HepG2 (cell line): ENCODE measurements around the gene SUCLA2. TPM values are rescaled to one million over a fixed set of nuclear protein-coding genes. Genes with fewer than 3 reads are reported as not detected.
A peak's percentile ranks its signal among the peaks of the same experiment; 100 is the strongest.

Experiments used
- ATAC-seq: fragments of 200-7000 bp; cut with Tn5 transposase; 3 replicates; pipeline ENCODE4 v1.9.1; 2020; ENCODE audit warnings: mild to moderate bottlenecking, moderate library complexity
- BruUV-seq: library from RNA; stranded (reverse); fragments of 400-500 nt; replicated peaks from 2 replicates; lab custom pipeline; 2021; lab: Mats Ljungman, UMichigan
- CTCF ChIA-PET: fragments of 300-600 bp; formaldehyde crosslinking; extraction: SDS; loops from one replicate; lab custom pipeline; 2021; ENCODE audit warnings: low total read pairs, inconsistent platforms, low intra/inter-chr PET ratio; lab: Yijun Ruan, JAX
- POLR2A ChIA-PET: fragments of 350-600 bp; sonication (Branson Sonifier 250); formaldehyde crosslinking; loops from one replicate; lab custom pipeline; 2020; ENCODE audit warnings: antibody characterized with exemption, inconsistent platforms; lab: Yijun Ruan, JAX
- DNase-seq: peaks from one replicate; pipeline ENCODE4 v3.0.0-alpha.2; 2015; ENCODE audit warnings: low spot score
- FAIRE-seq: peaks from 3 replicates; lab custom pipeline; 2011; peaks lifted over from hg19 to GRCh38; lab: Jason Lieb, UNC
- H2AFZ ChIP-seq: one replicate; pipeline ENCODE4 v1.6.1; 2011; ENCODE audit warnings: low read length, inconsistent platforms
- H3K27ac ChIP-seq: fragments of 300-600 bp; 3 replicates; pipeline ENCODE4 v1.8.0; 2011; ENCODE audit warnings: mixed run types, mild to moderate bottlenecking, mixed read lengths, low read length, inconsistent platforms; ENCODE audit not compliant: insufficient read depth; ENCODE audit errors: extremely low read length
- H3K27me3 ChIP-seq, 2 experiments: fragments of 200-600 bp in 1 of 2; 2 replicates in 1 of 2; 3 replicates in 1 of 2; pipeline versions ENCODE4 v1.6.0 to v1.8.0; 2011; ENCODE audit warnings: low read length in 2 of 2, mild to moderate bottlenecking in 2 of 2, moderate library complexity in 2 of 2, inconsistent platforms in 1 of 2; ENCODE audit not compliant: insufficient read depth in 2 of 2, control insufficient read depth in 1 of 2
- H3K36me3 ChIP-seq, 2 experiments: fragments of 200-600 bp in 1 of 2; replicated peaks in 1 of 2; 2 replicates in 1 of 2; 3 replicates in 1 of 2; pipeline versions ENCODE4 v1.5.1 to v1.8.0; 2011; ENCODE audit warnings: low read length in 2 of 2, inconsistent platforms in 1 of 2; ENCODE audit not compliant: insufficient read depth in 2 of 2, control insufficient read depth in 1 of 2
- H3K4me1 ChIP-seq: 2 replicates; pipeline ENCODE4 v1.5.1; 2012; ENCODE audit warnings: low read length, inconsistent platforms; ENCODE audit not compliant: insufficient read depth
- H3K4me2 ChIP-seq: 2 replicates; pipeline ENCODE4 v1.6.0; 2011; ENCODE audit warnings: low read depth, low read length, inconsistent platforms
- H3K4me3 ChIP-seq, 3 experiments: fragments of 200-600 bp in 1 of 3; sonication (generic), shearing (Covaris generic) in 1 of 3; replicated peaks in 1 of 3; 2 replicates each; pipeline ENCODE4 v1.5.1; 2011 to 2016; ENCODE audit warnings: low read length in 3 of 3, inconsistent platforms in 2 of 3, low read depth in 2 of 3, mild to moderate bottlenecking in 2 of 3, control low read depth in 1 of 3, mixed read lengths in 1 of 3; ENCODE audit not compliant: insufficient read depth in 1 of 3
- H3K79me2 ChIP-seq: one replicate; pipeline ENCODE4 v1.6.1; 2011; ENCODE audit warnings: low read length, inconsistent platforms; ENCODE audit not compliant: insufficient read depth
- H3K9ac ChIP-seq: 2 replicates; pipeline ENCODE4 v1.6.0; 2011; ENCODE audit warnings: mild to moderate bottlenecking, low read depth, low read length, inconsistent platforms; ENCODE audit not compliant: insufficient read depth
- H3K9me3 ChIP-seq: 2 replicates; pipeline ENCODE4 v1.5.1; 2012; ENCODE audit warnings: mild to moderate bottlenecking, low read length
- H4K20me1 ChIP-seq: 2 replicates; pipeline ENCODE4 v1.6.0; 2011; ENCODE audit warnings: inconsistent platforms, mild to moderate bottlenecking, low read length, moderate library complexity; ENCODE audit not compliant: insufficient read depth
- FOXP1 ChIP-seq, 2 experiments: fragments of 450-650 bp in 1 of 2; IDR thresholded peaks; 2 replicates each; pipeline ENCODE4 v1.6.1; 2017 to 2018; ENCODE audit warnings: antibody characterized with exemption in 1 of 2
- MAX ChIP-seq: IDR thresholded peaks from 2 replicates; pipeline ENCODE4 v1.6.1; 2012; ENCODE audit warnings: inconsistent platforms
- PLRG1 ChIP-seq: fragments of 450-650 bp; conservative IDR thresholded peaks from 2 replicates; pipeline ENCODE4 v1.6.1; 2016
- SKI ChIP-seq: fragments of 450-650 bp; IDR thresholded peaks from one replicate; pipeline ENCODE4 v1.6.1; 2018; ENCODE audit warnings: mild to moderate bottlenecking; ENCODE audit not compliant: partially characterized antibody
- SP1 ChIP-seq, 2 experiments: fragments of 450-650 bp in 1 of 2; sonication (generic) in 1 of 2; formaldehyde crosslinking in 1 of 2; IDR thresholded peaks; 2 replicates each; pipeline versions ENCODE4 v1.4.0 to v1.6.1; 2016 to 2020; ENCODE audit warnings: missing genetic modification reagents in 1 of 2
- SSRP1 ChIP-seq: IDR thresholded peaks from 2 replicates; pipeline ENCODE4 v1.6.1; 2016; ENCODE audit warnings: control low read depth
- TCF7 ChIP-seq: sonication (generic); IDR thresholded peaks from 2 replicates; pipeline ENCODE4 v1.6.1; 2016; ENCODE audit warnings: antibody characterized with exemption, low read depth
- THRA ChIP-seq: sonication (generic); formaldehyde crosslinking; IDR thresholded peaks from 2 replicates; pipeline ENCODE4 v1.4.0; 2020; ENCODE audit warnings: missing genetic modification reagents, borderline replicate concordance
- ZBTB33 ChIP-seq: sonication (generic); formaldehyde crosslinking; IDR thresholded peaks from 2 replicates; pipeline ENCODE4 v1.4.0; 2020; ENCODE audit warnings: missing genetic modification reagents
- ZBTB43 ChIP-seq: sonication (generic); formaldehyde crosslinking; conservative IDR thresholded peaks from 2 replicates; pipeline ENCODE4 v1.4.0; 2020; ENCODE audit warnings: missing genetic modification reagents
- ZFP91 ChIP-seq: sonication (generic); formaldehyde crosslinking; IDR thresholded peaks from 2 replicates; pipeline ENCODE4 v1.9.0; 2022; ENCODE audit warnings: missing genetic modification reagents, mild to moderate bottlenecking, borderline replicate concordance
- ZNF644 ChIP-seq: IDR thresholded peaks from 2 replicates; pipeline ENCODE4 v1.6.1; 2016; ENCODE audit warnings: low read depth
- ZNF740 ChIP-seq: sonication (generic); formaldehyde crosslinking; IDR thresholded peaks from 2 replicates; pipeline ENCODE4 v1.4.0; 2020; ENCODE audit warnings: missing genetic modification reagents
- ZSCAN30 ChIP-seq: sonication (generic); formaldehyde crosslinking; IDR thresholded peaks from 2 replicates; pipeline ENCODE4 v1.5.0; 2020; ENCODE audit warnings: mild to moderate bottlenecking, missing genetic modification reagents
- WGBS: methylation state at CpG from one replicate; pipeline ENCODE4 v1.1.6; 2017; ENCODE audit warnings: low lambda C conversion rate; 5-methylcytosine and 5-hydroxymethylcytosine counted together
- in situ Hi-C: cut with HindIII; loops from 2 replicates; pipeline ENCODE4 v1.10.0; 2017; ENCODE audit warnings: low pct_unique_long_range_greater_than_20kb; ENCODE audit not compliant: extremely low pct_ligation_motif_present
- intact Hi-C: fragments of 100-400 bp; cut with micrococcal nuclease; formaldehyde crosslinking; loops from one replicate; pipeline ENCODE4 v1.10.0; 2022; ENCODE audit not compliant: unreplicated experiment
- polyA plus RNA-seq, 8 experiments: library from polyadenylated mRNA; depleted of rRNA in 3 of 8; stranded (reverse) in 7 of 8; unstranded in 1 of 8; fragments of >200 nt; fragmentation: Illumina TruSeq in 4 of 8; extraction: Trizol in 4 of 8; gene quantifications; 2 replicates each; pipeline versions ENCODE4 v1.2.1 to v1.2.3, GENCODE V29; 2011 to 2016; ENCODE audit warnings: low read depth in 4 of 8, missing spikeins in 1 of 8, mixed read lengths in 1 of 8; ENCODE audit not compliant: insufficient read depth in 1 of 8
- total RNA-seq, 5 experiments: library from RNA; depleted of rRNA; stranded (reverse); fragments of >200 nt; fragmentation: Illumina TruSeq; extraction: Trizol; gene quantifications; 2 replicates each; pipeline ENCODE4 v1.2.3, GENCODE V29; 2016; ENCODE audit warnings: low read depth in 1 of 5

The SUCLA2 gene
- total and polyA plus RNA-seq, 2 of the 13 experiments (the other 11 are each of a cell fraction or from before 2014, with no cell fraction given): 28.4 to 77.1 TPM

GRCh38 chr13:47999973-48000372 lies 1.1 kb downstream of the SUCLA2 start:
- no peak for DNase-seq
- POLR2A ChIA-PET: no interaction called here
- Histone ChIP-seq H3K79me2 (peaks cover 43% of the 10 kb centered on the region), H3K4me2 (peak overlapping the region; percentile 70), H3K4me3 (peak overlapping the region; percentile 89 to 94 (median 90)), H3K9ac (peak overlapping the region; percentile 88), H3K27ac (no peak overlapping the region), H3K36me3 (peaks cover 1 to 16% of the 10 kb centered on the region in 2 experiments; a peak in 2 of 5 replicates), H3K9me3 (no peaks in the 10 kb centered on the region), H3K4me1 (peaks cover 36% of the 10 kb centered on the region), H2AFZ (no peak overlapping the region), H4K20me1 (no peaks in the 10 kb centered on the region; the same call in 1 of the 2 replicates), H3K27me3 (no peaks in the 10 kb centered on the region)
- no peak for TF ChIP-seq ZNF644 (CRISPR knock-in tag)
- TF ChIP-seq SP1 (IDR thresholded peaks at IDR 0.05): no peak
- no peak for TF ChIP-seq SP1 (CRISPR knock-in tag; IDR thresholded peaks at IDR 0.05)
- TF ChIP-seq ZBTB33 (CRISPR knock-in tag): no peak
- no peak for TF ChIP-seq SKI
- no peak for TF ChIP-seq PLRG1
- TF ChIP-seq FOXP1 (IDR thresholded peaks at IDR 0.05): no peak
- TF ChIP-seq FOXP1 (CRISPR knock-in tag; IDR thresholded peaks at IDR 0.05): no peak
- no peak for TF ChIP-seq THRA (CRISPR knock-in tag)
- TF ChIP-seq MAX: no peak
- TF ChIP-seq TCF7: no peak
- TF ChIP-seq ZNF740: no peak
- no peak for TF ChIP-seq SSRP1 (CRISPR knock-in tag)
- no peak for TF ChIP-seq ZSCAN30 (CRISPR knock-in tag)
- TF ChIP-seq ZFP91: no peak
- no peak for TF ChIP-seq ZBTB43
- intact Hi-C loops: loop anchor here (5.0 kb wide), 1 partner anchor 37 kb away; the partner anchor contains the start of gene NUDT15
- BruUV-seq: no TSS peak
- CTCF ChIA-PET: interaction anchor here (1.7 kb wide), 1 partner anchor 38 kb away, joined by 4 read pairs; the partner anchor contains the start of gene NUDT15
- ATAC-seq: no peak
- no peak for FAIRE-seq
- in situ Hi-C loops: no loop called here
- 25% methylated on average over 5 of the region's 5 CpGs for WGBS
